H7 (cell line): ENCODE measurements around the gene MMD2. TPM values are rescaled to one million over a fixed set of nuclear protein-coding genes. Genes with fewer than 3 reads are reported as not detected.
A peak's percentile ranks its signal among the peaks of the same experiment; 100 is the strongest.
"Not testable (repeated sequence)": the region's sequence is repeated elsewhere in the genome, so short reads cannot be mapped to it uniquely, and the experiment has no call there.

ENCODE experiments used
- DNase-seq: peaks from one replicate; pipeline ENCODE4 v3.0.0; 2012
- H3K27me3 ChIP-seq: 2 replicates; pipeline ENCODE4 v1.6.0; 2011; ENCODE audit warnings: mild to moderate bottlenecking, low read length; ENCODE audit not compliant: control insufficient read depth, insufficient read depth
- H3K36me3 ChIP-seq: replicated peaks from 2 replicates; pipeline ENCODE4 v1.5.1; 2011; ENCODE audit warnings: low read length; ENCODE audit not compliant: control insufficient read depth, insufficient read depth
- H3K4me3 ChIP-seq: 2 replicates; pipeline ENCODE4 v1.5.1; 2011; ENCODE audit warnings: low read depth, mild to moderate bottlenecking, control low read depth, low read length, moderate library complexity; ENCODE audit not compliant: insufficient read depth
- total RNA-seq: library from RNA; depleted of rRNA; stranded (reverse); fragments of >200 nt; shearing (Covaris generic); gene quantifications from 2 replicates; pipeline ENCODE4 v1.2.3, GENCODE V29; 2014

MMD2 gene
- total RNA-seq, 1 experiment from 2014 or later = not detected

DNA sequence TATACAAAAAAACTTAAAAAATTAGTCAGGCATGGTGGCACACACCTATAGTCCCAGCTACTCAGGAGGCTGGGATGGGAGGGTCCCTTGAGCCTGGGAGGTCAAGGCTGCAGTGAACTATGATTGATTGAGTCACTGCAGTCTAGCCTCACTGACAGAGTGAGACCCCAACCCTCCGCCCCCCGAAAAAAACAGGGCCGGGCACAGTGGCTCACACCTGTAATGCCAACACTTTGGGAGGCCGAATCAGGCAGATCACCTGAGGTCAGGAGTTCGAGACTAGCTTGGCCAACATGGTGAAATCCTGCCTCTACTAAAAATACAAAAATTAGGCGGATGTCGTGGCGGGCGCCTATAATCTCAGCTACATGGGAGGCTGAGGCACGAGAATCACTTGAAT, 13.5 kb upstream of the MMD2 start:
- H3K36me3 ChIP-seq, H3K27me3 ChIP-seq, H3K4me3 ChIP-seq, DNase-seq: not testable (repeated sequence)

DNA sequence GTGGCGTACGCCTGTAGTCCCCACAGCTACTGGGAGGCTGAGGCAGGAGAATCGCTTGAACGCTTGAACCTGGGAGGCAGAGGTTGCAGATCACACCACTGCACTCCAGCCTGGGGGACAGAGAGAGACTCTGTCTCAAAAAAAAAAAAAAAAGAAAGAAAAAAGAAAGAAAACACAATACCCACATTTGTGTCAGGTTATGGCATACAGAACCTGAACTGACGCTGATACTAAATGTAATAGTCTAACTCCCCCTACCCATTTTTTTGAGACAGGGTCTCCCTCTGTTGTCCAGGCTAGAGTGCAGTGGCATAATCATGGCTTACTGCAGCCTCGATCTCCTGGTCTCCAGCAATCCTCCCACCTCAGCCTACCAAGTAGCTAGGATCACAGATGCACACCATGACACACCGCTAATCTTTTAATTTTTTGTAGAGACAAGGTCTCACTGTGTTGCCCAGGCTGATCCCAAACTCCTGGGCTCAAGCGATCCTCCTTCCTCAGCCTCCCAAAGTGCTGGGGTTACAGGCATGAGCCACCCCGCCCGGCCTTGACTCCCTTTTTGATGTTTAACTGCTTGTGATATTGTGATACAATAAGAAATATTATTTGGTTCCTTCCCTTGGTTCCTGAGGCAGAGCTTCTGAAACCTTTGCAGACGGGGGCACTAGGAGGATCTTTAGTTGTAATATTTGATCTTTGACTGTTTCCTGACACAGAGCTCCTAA, 6.5 kb upstream of the MMD2 start:
- DNase-seq = no peak
- no peaks in the 10 kb centered on the region for H3K27me3 ChIP-seq
- no peak overlapping the region for H3K4me3 ChIP-seq
- H3K36me3 ChIP-seq = no peaks in the 10 kb centered on the region

DNA sequence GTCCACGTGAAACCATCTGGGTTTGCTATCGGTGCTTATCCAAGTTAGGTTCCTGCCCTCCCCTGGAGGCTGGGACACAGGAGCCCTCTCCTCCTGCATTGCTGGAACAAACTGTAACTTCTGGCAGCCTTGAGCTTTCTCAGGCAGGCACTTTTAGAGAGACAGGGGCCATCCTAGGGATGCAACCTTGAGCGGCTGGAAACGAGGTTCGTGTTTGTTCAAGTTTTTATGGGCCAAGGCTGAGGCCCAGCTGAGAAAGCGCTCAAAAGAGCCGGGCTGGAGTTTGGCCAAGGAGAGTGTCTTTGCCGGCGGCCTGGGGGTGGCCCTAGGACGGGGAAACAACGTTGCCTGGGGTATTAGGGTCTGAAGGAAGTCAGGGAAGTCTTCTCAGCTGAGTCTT, 5.5 kb upstream of the MMD2 start:
- Histone ChIP-seq H3K4me3 (no peak overlapping the region), H3K36me3 (no peaks in the 10 kb centered on the region), H3K27me3 (no peaks in the 10 kb centered on the region; the same call in 1 of the 2 replicates)
- no peak for DNase-seq

DNA sequence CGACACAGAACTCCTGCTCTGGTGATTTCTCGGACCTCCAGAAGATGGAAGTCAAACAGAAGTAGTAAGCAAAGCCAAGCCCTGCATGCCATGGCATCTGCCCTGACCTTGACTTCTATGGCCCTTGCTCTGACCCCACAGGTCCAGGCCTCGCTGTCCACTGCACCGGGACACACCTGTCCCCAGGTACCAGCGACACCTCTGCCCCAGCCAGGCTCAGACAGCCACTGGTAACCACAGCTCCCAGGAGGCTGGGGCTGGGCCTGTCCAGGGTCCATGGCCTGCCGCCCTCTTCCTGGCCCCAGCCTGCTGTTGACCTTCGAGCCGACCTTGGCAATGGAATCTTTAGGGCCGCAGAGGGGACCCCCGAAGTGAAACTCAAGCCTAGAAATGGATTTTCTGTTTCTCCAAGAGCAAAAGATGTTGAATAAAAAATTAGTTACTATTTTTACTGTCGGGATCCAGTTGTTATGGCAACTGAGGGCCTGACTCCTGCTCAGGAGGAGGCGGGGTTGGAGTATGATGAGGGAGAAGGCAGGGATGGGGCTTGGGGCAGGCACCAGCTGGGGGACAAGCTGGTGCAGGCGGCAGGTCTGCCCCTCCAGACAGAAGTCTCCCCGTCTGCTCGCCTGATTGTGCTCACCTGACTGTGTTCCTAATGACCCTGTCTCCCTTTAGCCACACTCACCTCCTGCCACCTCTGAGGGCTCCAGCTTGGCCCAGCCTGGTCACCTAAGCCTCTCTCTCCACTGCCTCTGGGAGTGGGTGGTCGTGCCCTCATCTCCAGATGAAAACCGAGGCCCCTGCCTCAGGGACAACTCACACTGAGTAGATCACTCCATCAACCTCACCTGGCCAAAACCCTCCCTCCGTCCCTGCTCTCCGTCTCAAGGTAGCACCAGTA, 4.1 kb upstream of the MMD2 start:
- H3K27me3 ChIP-seq = peaks cover 8% of the 10 kb centered on the region
- DNase-seq = no peak

GRCh38 chr7:4960363-4960762, 1.4 kb upstream of the MMD2 start:
- no peaks in the 10 kb centered on the region for H3K36me3 ChIP-seq
- DNase-seq = peak; percentile 58
- H3K27me3 ChIP-seq = peaks cover 20% of the 10 kb centered on the region
- no peak overlapping the region for H3K4me3 ChIP-seq

More for the DNA sequence above, 4.1 kb upstream of the MMD2 start:
- Histone ChIP-seq H3K4me3 (no peak overlapping the region), H3K36me3 (no peaks in the 10 kb centered on the region)

DNA sequence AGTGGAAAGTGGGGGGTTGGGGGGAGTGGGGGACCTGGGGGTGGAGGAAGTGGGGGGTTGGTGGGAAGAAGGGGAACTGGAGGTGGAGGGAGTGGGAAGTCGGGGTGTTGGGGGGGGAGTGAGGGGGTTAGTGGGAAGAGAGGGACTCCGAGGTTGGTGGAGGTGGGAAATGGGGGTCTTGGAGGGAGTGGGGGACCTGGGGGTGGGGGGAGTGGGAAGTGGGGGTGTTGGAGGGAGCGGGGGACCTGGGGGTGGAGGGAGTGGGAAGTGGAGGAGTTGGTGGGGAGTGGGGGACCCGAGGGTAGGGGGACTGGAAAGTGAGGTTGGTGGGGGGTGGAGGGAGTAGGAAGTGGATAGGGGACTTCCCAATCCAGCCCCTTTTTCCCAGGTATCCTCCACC, 906 bp upstream of the MMD2 start:
- Histone ChIP-seq H3K36me3 (no peaks in the 10 kb centered on the region), H3K4me3 (no peak overlapping the region), H3K27me3 (peaks cover 20% of the 10 kb centered on the region)
- DNase-seq = peak; percentile 68

DNA sequence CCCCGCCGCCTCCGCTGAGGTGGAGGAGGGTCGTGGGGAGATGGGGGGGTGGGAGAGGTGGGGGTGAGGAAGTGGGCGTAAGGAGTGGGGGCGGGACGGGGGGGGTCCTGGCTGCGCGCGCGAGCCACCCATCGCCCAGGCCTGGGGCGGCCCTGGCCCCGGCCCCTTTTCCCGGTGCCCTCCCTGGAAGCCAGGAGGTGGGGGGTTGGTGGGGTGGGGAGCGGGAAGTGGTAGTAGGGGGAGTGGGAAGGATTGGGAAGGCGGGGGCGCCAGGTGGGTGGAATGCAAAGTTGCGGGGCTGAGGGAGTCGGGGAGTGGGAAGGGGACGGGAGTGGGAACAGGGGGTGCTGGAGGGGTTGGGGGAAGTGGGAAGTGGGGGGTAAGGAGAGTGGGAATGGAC, 319 bp upstream of the MMD2 start:
- no peaks in the 10 kb centered on the region for H3K36me3 ChIP-seq
- DNase-seq = peak; percentile 84
- peaks cover 20% of the 10 kb centered on the region for H3K27me3 ChIP-seq
- H3K4me3 ChIP-seq = peak overlapping the region; percentile 16; the same call in 1 of the 2 replicates

- H3K36me3 ChIP-seq = no peaks in the 10 kb centered on the region
- peak; percentile 60 for DNase-seq
- peaks cover 20% of the 10 kb centered on the region for H3K27me3 ChIP-seq
- peak overlapping the region; percentile 42; the same call in 1 of the 2 replicates for H3K4me3 ChIP-seq
Observed at GRCh38 chr7:4957847-4958476, 1.0 kb downstream of the MMD2 start.

DNA sequence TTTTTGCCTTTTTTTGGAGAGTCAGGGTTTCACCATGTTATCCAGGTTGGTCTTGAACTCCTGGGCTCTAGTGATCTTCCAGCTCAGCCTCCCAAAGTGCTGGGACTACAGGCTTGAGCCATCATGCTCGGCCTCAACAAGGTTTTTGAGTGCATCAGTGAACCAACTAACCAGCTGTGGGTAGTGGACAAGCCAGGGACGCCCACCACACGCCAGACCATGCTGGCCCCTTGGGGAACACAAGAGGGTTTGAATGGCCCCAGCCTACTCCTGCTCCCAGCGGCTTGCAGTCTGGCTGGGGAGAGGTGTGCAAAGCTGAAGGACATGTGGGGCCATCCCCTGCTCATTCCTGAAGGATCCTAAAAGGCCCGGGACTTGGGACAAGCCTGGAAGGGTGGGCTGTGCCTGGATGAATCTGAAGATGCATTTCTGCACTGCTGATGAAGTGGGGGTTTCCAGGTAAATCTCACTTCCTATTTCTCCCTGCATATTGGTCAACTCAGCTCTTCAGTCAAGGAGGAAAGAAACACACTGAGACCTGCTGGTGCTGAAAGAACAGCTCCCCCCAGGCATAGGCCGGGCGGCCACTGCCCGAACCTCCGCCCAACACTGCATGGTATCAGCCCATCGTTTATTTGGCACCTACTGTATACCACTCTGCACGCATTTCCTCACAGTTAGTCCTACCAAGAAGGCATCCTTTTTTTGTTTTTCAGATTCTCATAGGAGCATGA, 6.9 kb downstream of the MMD2 start:
- Histone ChIP-seq H3K27me3 (peaks cover 5% of the 10 kb centered on the region; the same call in 1 of the 2 replicates), H3K4me3 (no peak overlapping the region), H3K36me3 (no peaks in the 10 kb centered on the region)
- DNase-seq = peak; percentile 78

- peaks cover under 1% of the 10 kb centered on the region; the same call in 1 of the 2 replicates for H3K27me3 ChIP-seq
- H3K36me3 ChIP-seq = no peaks in the 10 kb centered on the region
- DNase-seq = no peak
- H3K4me3 ChIP-seq = no peak overlapping the region
Observed at GRCh38 chr7:4951304-4951703, 7.7 kb downstream of the MMD2 start.

DNA sequence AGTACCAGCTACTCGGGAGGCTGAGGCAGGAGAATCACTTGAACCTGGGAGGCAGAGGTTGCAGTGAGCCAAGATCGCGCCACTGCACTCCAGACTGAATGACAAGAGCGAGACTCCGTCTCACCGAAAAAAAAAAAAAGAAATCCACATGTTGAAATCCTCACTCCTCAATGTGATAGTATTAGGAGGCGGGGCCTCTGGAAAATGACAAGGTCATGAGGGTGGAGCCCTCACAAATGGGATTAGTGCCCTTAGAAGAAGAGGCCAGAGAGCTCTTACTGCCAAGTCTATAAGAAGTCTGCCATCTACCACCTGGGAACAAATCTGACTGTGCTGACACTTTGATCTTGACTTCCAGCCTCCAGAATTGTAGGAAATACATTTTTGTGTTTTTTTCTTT, 10.6 kb downstream of the MMD2 start:
- Histone ChIP-seq H3K36me3 (no peaks in the 10 kb centered on the region), H3K27me3 (no peaks in the 10 kb centered on the region), H3K4me3 (no peak overlapping the region)
- DNase-seq = no peak

GRCh38 chr7:4945949-4946348, 13.0 kb downstream of the MMD2 start:
- DNase-seq = no peak
- no peaks in the 10 kb centered on the region for H3K27me3 ChIP-seq
- H3K36me3 ChIP-seq = no peaks in the 10 kb centered on the region
- H3K4me3 ChIP-seq = no peak overlapping the region

DNA sequence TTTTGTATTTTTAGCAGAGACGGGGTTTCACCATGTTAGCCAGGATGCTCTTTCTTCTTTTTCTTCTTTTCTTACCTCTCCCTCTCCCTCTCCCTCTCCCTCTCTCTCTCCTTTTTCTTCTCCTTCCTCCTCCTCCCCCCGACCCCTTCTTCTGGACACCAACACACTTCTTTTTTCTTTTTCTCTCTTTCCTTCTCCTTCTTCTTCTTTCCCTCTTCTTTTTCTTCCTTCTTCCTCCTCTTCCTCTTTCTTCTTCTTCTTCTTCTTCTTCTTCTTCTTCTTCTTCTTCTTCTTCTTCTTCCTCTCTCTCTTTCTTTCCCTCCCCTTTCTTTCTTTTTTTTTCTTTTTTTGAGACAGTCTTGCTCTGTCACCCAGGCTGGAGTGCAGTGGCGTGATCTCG, 14.0 kb downstream of the MMD2 start:
- no peak for DNase-seq
- Histone ChIP-seq H3K27me3 (no peaks in the 10 kb centered on the region), H3K4me3 (no peak overlapping the region), H3K36me3 (no peaks in the 10 kb centered on the region)

DNA sequence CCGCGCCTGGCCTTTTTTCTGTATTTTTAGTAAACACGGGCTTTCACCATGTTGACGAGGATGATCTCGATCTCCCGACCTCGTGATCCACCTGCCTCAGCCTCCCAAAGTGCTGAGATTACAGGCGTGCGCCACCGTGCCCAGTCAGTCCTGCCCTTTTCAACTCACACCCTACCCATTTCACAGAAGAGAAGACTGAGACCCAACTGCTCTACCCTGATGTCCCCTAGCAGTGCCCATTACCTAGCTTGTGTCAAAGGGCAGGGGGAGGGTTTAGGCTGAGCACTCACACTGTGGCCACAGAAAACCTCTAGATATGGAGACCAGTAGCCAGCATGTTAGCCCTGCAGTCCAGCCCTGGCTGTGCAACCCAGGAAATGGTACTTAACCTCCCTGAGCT, 15.7 kb downstream of the MMD2 start:
- no peak for DNase-seq
- Histone ChIP-seq H3K4me3 (no peak overlapping the region), H3K36me3 (no peaks in the 10 kb centered on the region), H3K27me3 (no peaks in the 10 kb centered on the region)
